Trophoblast cell (in vitro differentiated cells and primary cell): ENCODE results near the gene TBC1D8.

Experiments
- DNase-seq, 2 donors: peaks; one replicate each; pipeline ENCODE4 v3.0.0-alpha.2; 2016
- H2AFZ ChIP-seq: 2 replicates; pipeline ENCODE4 v1.6.1; 2013; ENCODE audit warnings: low read length, moderate library complexity, mild to moderate bottlenecking; ENCODE audit not compliant: insufficient read depth, poor library complexity
- H2AK5ac ChIP-seq: 2 replicates; pipeline ENCODE4 v1.6.1; 2013; ENCODE audit warnings: mild to moderate bottlenecking, low read length
- H2BK120ac ChIP-seq: 2 replicates; pipeline ENCODE4 v1.6.1; 2013; ENCODE audit warnings: low read length, mild to moderate bottlenecking, moderate library complexity; ENCODE audit not compliant: insufficient read depth, poor library complexity
- H2BK12ac ChIP-seq: 2 replicates; pipeline ENCODE4 v1.6.1; 2013; ENCODE audit warnings: mild to moderate bottlenecking, low read length, moderate library complexity
- H2BK5ac ChIP-seq: 2 replicates; pipeline ENCODE4 v1.6.1; 2013; ENCODE audit warnings: low read length, low read depth, moderate library complexity, mild to moderate bottlenecking; ENCODE audit not compliant: poor library complexity
- H3K14ac ChIP-seq: 2 replicates; pipeline ENCODE4 v1.6.1; 2013; ENCODE audit warnings: mild to moderate bottlenecking, low read length
- H3K18ac ChIP-seq: 2 replicates; pipeline ENCODE4 v1.6.1; 2013; ENCODE audit warnings: mild to moderate bottlenecking, low read length
- H3K23ac ChIP-seq: 2 replicates; pipeline ENCODE4 v1.6.1; 2013; ENCODE audit warnings: low read length
- H3K27ac ChIP-seq: 2 replicates; pipeline ENCODE4 v1.5.1; 2013; ENCODE audit warnings: low read depth, mild to moderate bottlenecking, inconsistent platforms, low read length, moderate library complexity
- H3K27me3 ChIP-seq: 2 replicates; pipeline ENCODE4 v1.6.1; 2013; ENCODE audit warnings: inconsistent platforms, mild to moderate bottlenecking, low read length, moderate library complexity; ENCODE audit not compliant: insufficient read depth
- H3K36me3 ChIP-seq, 2 experiments: 1 replicate in 1 of 2; 2 replicates in 1 of 2; pipeline ENCODE4 v1.6.1; 2013; ENCODE audit warnings: low read length in 2 of 2, mild to moderate bottlenecking in 2 of 2, moderate library complexity in 1 of 2; ENCODE audit not compliant: insufficient read depth in 2 of 2, control insufficient read depth in 1 of 2
- H3K4ac ChIP-seq: 2 replicates; pipeline ENCODE4 v1.6.1; 2013; ENCODE audit warnings: low read depth, mild to moderate bottlenecking, low read length, moderate library complexity
- H3K4me1 ChIP-seq, 2 experiments: 1 replicate in 1 of 2; 2 replicates in 1 of 2; pipeline ENCODE4 v1.6.1; 2013; ENCODE audit warnings: low read length in 2 of 2, mild to moderate bottlenecking in 2 of 2, moderate library complexity in 1 of 2; ENCODE audit not compliant: insufficient read depth in 2 of 2, control insufficient read depth in 1 of 2
- H3K4me2 ChIP-seq: 2 replicates; pipeline ENCODE4 v1.6.1; 2013; ENCODE audit warnings: inconsistent platforms, mild to moderate bottlenecking, low read length, moderate library complexity
- H3K4me3 ChIP-seq: 2 replicates; pipeline ENCODE4 v1.5.1; 2013; ENCODE audit warnings: mild to moderate bottlenecking, low read depth, low read length, inconsistent platforms
- H3K79me1 ChIP-seq: one replicate; pipeline ENCODE4 v1.6.1; 2013; ENCODE audit warnings: low read length
- H3K79me2 ChIP-seq: 2 replicates; pipeline ENCODE4 v1.6.1; 2013; ENCODE audit warnings: low read length, mild to moderate bottlenecking; ENCODE audit not compliant: control insufficient read depth, insufficient read depth, poor library complexity
- H3K9ac ChIP-seq: 2 replicates; pipeline ENCODE4 v1.6.1; 2013; ENCODE audit warnings: mild to moderate bottlenecking, low read length
- H3K9me3 ChIP-seq: 2 replicates; pipeline ENCODE4 v1.6.1; 2013; ENCODE audit warnings: low read depth, mild to moderate bottlenecking, control low read depth, inconsistent platforms, low read length; ENCODE audit not compliant: insufficient read depth
- H4K12ac ChIP-seq: 2 replicates; pipeline ENCODE4 v1.6.1; 2013; ENCODE audit warnings: low read depth, mild to moderate bottlenecking, low read length, moderate library complexity
- H4K8ac ChIP-seq: 2 replicates; pipeline ENCODE4 v1.6.1; 2013; ENCODE audit warnings: low read depth, mild to moderate bottlenecking, low read length, moderate library complexity
- H4K91ac ChIP-seq: one replicate; pipeline ENCODE4 v1.6.1; 2013; ENCODE audit warnings: low read depth, mild to moderate bottlenecking, low read length, moderate library complexity
- WGBS: extraction: QIAGEN DNeasy Blood & Tissue Kit; methylation state at CpG from one replicate; pipeline ENCODE4 v1.1.7; 2013; ENCODE audit warnings: missing lambda C conversion rate; ENCODE audit not compliant: insufficient read length, insufficient coverage; ENCODE audit errors: extremely low coverage; 5-methylcytosine and 5-hydroxymethylcytosine counted together

Gene TBC1D8

DNA sequence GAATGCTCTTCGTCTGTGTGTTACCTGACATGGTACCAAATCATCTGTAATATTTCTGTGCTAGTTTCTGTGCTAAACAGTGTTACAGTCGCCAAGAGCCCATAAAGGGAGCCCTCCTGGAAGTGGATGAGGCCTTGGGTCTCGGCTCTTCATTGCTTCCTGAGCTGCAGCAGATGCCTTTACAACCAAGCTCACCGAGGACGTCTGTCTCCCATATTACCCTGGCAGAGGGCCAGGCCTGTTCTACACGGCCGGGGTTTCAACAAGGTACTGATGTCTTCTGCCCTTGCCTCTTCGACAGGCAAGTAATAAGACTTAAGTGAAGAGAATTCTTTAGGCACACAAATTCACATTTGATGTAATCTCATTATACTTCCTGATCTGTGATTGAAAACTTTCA, 132.2 kb downstream of the TBC1D8 start:
- no peak overlapping the region for H2AK5ac ChIP-seq
- peaks cover 12 to 21% of the 10 kb centered on the region in 2 experiments for H3K36me3 ChIP-seq
- no peak overlapping the region for H2BK12ac ChIP-seq
- no peak for DNase-seq
- no peak overlapping the region for H3K18ac ChIP-seq
- no peak overlapping the region for H4K12ac ChIP-seq
- no peak overlapping the region for H3K9ac ChIP-seq
- no peak overlapping the region for H2AFZ ChIP-seq
- no peaks in the 10 kb centered on the region for H3K9me3 ChIP-seq
- no peak overlapping the region for H3K4me3 ChIP-seq
- H3K79me1 ChIP-seq = no peaks in the 10 kb centered on the region
- no peak overlapping the region for H4K8ac ChIP-seq
- no peak overlapping the region for H2BK120ac ChIP-seq
- WGBS = no CpG with 5 or more reads among the region's 8 CpGs
- no peak overlapping the region for H3K14ac ChIP-seq
- H3K4me1 ChIP-seq = no peaks in the 10 kb centered on the region
- no peak overlapping the region for H3K4ac ChIP-seq
- H4K91ac ChIP-seq = no peak overlapping the region
- H3K79me2 ChIP-seq = no peaks in the 10 kb centered on the region
- no peak overlapping the region for H3K23ac ChIP-seq
- H3K4me2 ChIP-seq = no peak overlapping the region
- no peaks in the 10 kb centered on the region for H3K27me3 ChIP-seq
- no peak overlapping the region for H2BK5ac ChIP-seq
- no peak overlapping the region for H3K27ac ChIP-seq

DNA sequence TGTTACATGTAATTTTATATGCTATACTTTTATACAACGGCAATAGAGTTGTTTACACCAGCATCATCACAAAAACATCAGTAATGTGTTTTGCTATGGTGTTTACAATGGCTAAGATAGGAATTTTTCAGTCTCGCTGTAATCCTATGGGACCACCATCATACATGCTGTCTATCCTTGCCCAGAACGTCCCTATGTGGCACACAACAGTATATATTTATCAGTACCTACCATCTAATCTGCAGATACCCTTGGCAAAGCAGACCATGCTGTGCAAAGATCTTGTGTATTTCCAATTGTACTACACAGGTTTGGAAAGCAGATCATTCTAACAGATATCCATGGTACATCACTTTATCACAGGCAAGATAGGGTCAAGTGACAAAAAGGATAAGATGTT, 133.8 kb downstream of the TBC1D8 start:
- H3K4me2 ChIP-seq = no peak overlapping the region
- H3K23ac ChIP-seq = no peak overlapping the region
- H3K4me1 ChIP-seq = no peaks in the 10 kb centered on the region
- H3K79me2 ChIP-seq = no peaks in the 10 kb centered on the region
- no peaks in the 10 kb centered on the region for H3K27me3 ChIP-seq
- H4K12ac ChIP-seq = no peak overlapping the region
- H2AFZ ChIP-seq = no peak overlapping the region
- no peak overlapping the region for H3K4ac ChIP-seq
- WGBS = no CpG with 5 or more reads among the region's 3 CpGs
- no peak overlapping the region for H3K14ac ChIP-seq
- H2BK12ac ChIP-seq = no peak overlapping the region
- H4K91ac ChIP-seq = no peak overlapping the region
- no peaks in the 10 kb centered on the region for H3K9me3 ChIP-seq
- H3K9ac ChIP-seq = no peak overlapping the region
- H2BK120ac ChIP-seq = no peak overlapping the region
- no peak overlapping the region for H3K27ac ChIP-seq
- H3K4me3 ChIP-seq = no peak overlapping the region
- no peak overlapping the region for H4K8ac ChIP-seq
- DNase-seq = no peak
- H2BK5ac ChIP-seq = no peak overlapping the region
- no peaks in the 10 kb centered on the region for H3K79me1 ChIP-seq
- peaks cover 12 to 21% of the 10 kb centered on the region in 2 experiments for H3K36me3 ChIP-seq
- H2AK5ac ChIP-seq = no peak overlapping the region
- H3K18ac ChIP-seq = no peak overlapping the region

DNA sequence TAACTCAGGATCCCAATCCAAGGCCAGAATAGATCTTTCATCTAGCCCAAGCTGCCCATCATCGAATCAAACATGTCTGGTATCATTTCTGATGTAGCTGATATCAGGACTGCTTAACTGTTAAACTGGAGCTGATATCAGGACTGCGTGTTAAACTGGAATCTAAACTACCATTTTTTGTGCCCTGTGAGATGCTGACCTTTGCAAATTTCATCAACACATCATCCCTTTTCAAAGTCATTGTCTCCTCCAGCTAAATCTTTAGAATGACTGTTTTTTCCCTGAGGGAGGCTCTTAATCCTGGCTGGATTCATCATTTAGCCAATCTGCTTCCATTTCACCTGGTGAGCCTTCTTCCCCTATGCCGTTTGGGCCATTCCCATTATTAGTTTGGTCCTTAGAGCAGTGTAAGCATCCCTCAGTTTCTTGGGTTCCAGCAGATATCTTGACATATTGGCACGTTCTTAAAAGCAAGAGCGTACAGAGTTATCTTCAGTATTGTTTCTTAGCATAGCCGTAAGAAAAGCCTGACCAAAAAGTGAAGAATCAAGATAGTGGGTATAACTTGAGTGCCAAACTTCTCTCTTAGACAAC, 136.8 kb downstream of the TBC1D8 start:
- no peak overlapping the region for H2AK5ac ChIP-seq
- no CpG with 5 or more reads among the region's 6 CpGs for whole genome bisulfite sequencing
- no peak for DNase-seq

DNA sequence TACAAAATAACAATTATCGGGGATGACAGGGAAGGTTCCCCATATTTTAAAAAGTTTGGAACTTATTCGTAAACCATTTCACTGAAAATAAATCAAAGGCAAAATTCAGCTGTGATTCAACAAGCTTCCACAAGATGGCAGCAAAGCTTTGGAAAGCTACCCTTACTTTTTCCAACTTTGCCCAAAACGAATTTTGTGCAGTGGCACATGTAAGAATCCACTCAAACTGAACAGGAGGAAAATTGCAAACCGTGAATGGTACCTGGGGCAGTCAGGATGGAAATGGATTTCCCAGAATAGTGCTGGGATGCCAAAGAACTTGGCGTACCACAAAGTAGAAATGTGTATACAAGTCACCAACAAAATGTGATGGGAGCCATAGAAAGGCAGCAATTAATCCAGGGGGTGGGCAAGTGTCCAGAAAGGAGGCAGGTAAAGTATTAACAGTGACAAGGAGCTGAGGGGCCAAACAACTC, 138.4 kb downstream of the TBC1D8 start:
- Histone ChIP-seq H4K91ac (no peak overlapping the region), H2BK12ac (no peak overlapping the region), H2BK120ac (no peak overlapping the region), H3K4me3 (no peak overlapping the region), H3K23ac (no peak overlapping the region), H3K36me3 (peaks cover 10 to 15% of the 10 kb centered on the region in 2 experiments), H4K12ac (no peak overlapping the region), H3K9ac (no peak overlapping the region), H4K8ac (no peak overlapping the region), H3K14ac (no peak overlapping the region), H3K9me3 (no peaks in the 10 kb centered on the region), H3K18ac (no peak overlapping the region), H3K79me1 (no peaks in the 10 kb centered on the region), H3K79me2 (no peaks in the 10 kb centered on the region), H2BK5ac (no peak overlapping the region), H3K27ac (no peak overlapping the region), H2AK5ac (no peak overlapping the region), H3K27me3 (no peaks in the 10 kb centered on the region), H2AFZ (no peak overlapping the region), H3K4ac (no peak overlapping the region), H3K4me2 (no peak overlapping the region), H3K4me1 (no peaks in the 10 kb centered on the region)
- no CpG with 5 or more reads among the region's 5 CpGs for whole genome bisulfite sequencing
- DNase-seq = peak; percentile 19 to 85

More for the DNA sequence above, 136.8 kb downstream of the TBC1D8 start:
- Histone ChIP-seq H4K91ac (no peak overlapping the region), H3K18ac (no peak overlapping the region), H2AFZ (no peak overlapping the region), H3K23ac (no peak overlapping the region), H3K79me1 (no peaks in the 10 kb centered on the region), H3K9me3 (no peaks in the 10 kb centered on the region), H3K27ac (no peak overlapping the region), H2BK12ac (no peak overlapping the region), H3K9ac (no peak overlapping the region), H3K4me1 (no peaks in the 10 kb centered on the region), H4K8ac (no peak overlapping the region), H4K12ac (no peak overlapping the region), H3K79me2 (no peaks in the 10 kb centered on the region), H2BK5ac (no peak overlapping the region), H3K36me3 (peaks cover 9 to 10% of the 10 kb centered on the region in 2 experiments), H3K4ac (no peak overlapping the region), H3K14ac (no peak overlapping the region), H3K4me2 (no peak overlapping the region), H3K27me3 (no peaks in the 10 kb centered on the region), H2BK120ac (no peak overlapping the region), H3K4me3 (no peak overlapping the region)
